22Rv1 (cell line): ENCODE data around the gene SLC22A12.

ENCODE experiments used
- ZFX ChIP-seq: fragments of 450-650 bp; IDR thresholded peaks from 2 replicates; pipeline ENCODE4 v1.6.1; 2017; ENCODE audit warnings: antibody characterized with exemption, borderline replicate concordance
- TF ChIP-seq, protein P1 (sequence below): fragments of 450-650 bp; IDR thresholded peaks from 2 replicates; pipeline ENCODE4 v1.5.1; 2017; ENCODE audit warnings: mild to moderate bottlenecking

DNA sequence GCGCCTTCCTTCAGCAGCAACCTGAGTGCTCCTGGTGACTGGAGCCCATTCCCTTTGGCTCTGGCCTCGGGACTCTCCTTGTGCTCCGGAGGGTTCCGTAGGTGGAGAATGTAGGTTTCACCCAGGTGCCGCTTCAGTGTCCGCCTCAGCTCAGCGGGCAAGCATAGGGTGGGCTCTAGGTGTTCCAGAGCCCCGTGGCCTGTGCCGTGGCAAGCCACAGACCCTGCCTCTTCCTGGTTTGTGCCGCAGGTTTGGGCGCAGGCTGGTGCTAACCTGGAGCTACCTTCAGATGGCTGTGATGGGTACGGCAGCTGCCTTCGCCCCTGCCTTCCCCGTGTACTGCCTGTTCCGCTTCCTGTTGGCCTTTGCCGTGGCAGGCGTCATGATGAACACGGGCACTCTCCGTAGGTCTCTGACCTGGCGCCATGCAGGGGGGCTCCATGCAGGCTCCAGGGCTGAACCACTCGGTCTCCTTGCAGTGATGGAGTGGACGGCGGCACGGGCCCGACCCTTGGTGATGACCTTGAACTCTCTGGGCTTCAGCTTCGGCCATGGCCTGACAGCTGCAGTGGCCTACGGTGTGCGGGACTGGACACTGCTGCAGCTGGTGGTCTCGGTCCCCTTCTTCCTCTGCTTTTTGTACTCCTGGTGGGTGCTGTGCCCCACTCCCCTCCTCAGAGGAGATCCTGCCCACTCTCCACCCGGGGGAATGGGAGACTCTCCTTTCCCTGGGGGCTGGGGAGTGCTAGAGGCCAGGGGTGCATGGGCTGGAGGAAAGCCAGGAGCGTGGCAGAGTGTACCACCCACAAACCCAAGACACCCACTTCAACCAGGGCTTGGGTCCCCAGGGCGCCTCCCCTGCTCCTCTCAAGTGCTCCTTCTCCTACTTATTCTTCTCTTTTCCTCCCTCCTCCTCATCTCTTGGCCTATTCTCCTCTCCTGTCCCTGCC lies 2.4 kb downstream of the SLC22A12 start:
- TF ChIP-seq, protein P1, sequence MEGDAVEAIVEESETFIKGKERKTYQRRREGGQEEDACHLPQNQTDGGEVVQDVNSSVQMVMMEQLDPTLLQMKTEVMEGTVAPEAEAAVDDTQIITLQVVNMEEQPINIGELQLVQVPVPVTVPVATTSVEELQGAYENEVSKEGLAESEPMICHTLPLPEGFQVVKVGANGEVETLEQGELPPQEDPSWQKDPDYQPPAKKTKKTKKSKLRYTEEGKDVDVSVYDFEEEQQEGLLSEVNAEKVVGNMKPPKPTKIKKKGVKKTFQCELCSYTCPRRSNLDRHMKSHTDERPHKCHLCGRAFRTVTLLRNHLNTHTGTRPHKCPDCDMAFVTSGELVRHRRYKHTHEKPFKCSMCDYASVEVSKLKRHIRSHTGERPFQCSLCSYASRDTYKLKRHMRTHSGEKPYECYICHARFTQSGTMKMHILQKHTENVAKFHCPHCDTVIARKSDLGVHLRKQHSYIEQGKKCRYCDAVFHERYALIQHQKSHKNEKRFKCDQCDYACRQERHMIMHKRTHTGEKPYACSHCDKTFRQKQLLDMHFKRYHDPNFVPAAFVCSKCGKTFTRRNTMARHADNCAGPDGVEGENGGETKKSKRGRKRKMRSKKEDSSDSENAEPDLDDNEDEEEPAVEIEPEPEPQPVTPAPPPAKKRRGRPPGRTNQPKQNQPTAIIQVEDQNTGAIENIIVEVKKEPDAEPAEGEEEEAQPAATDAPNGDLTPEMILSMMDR = no peak
- no peak for TF ChIP-seq ZFX
